WERI-Rb-1 (cell line): ENCODE results near the gene CASZ1.
A peak's percentile ranks its signal among the peaks of the same experiment; 100 is the strongest.

Source experiments
- DNase-seq: peaks from one replicate; pipeline ENCODE4 v3.0.0-alpha.2; 2020
- H3K27ac ChIP-seq: fragments of 250-450 bp; sonication (Bioruptor Pico); 2 replicates; pipeline ENCODE4 v1.5.1; 2020; ENCODE audit warnings: mild to moderate bottlenecking, moderate library complexity
- H3K27me3 ChIP-seq: fragments of 250-450 bp; sonication (Bioruptor Pico); 2 replicates; pipeline ENCODE4 v1.5.1; 2021; ENCODE audit warnings: mild to moderate bottlenecking, low read depth, moderate library complexity; ENCODE audit not compliant: insufficient read depth, severe bottlenecking
- H3K36me3 ChIP-seq: fragments of 250-450 bp; sonication (Bioruptor Pico); 2 replicates; pipeline ENCODE4 v1.5.1; 2020; ENCODE audit warnings: mild to moderate bottlenecking, moderate library complexity
- H3K4me3 ChIP-seq: 2 replicates; pipeline ENCODE4 v1.5.1; 2011; ENCODE audit warnings: low read depth, mild to moderate bottlenecking, control low read depth, low read length
- H3K9me3 ChIP-seq: fragments of 250-450 bp; sonication (Bioruptor Pico); 2 replicates; pipeline ENCODE4 v1.5.1; 2021; ENCODE audit warnings: mild to moderate bottlenecking, moderate library complexity; ENCODE audit not compliant: severe bottlenecking
- CTCF ChIP-seq: IDR thresholded peaks from 2 replicates; pipeline ENCODE4 v1.5.1; 2011; ENCODE audit warnings: low read depth, mild to moderate bottlenecking, control low read depth, inconsistent platforms, low read length

The CASZ1 gene

GRCh38 chr1:10777749-10778574, 18.5 kb downstream of the CASZ1 start:
- no peak for DNase-seq
- Histone ChIP-seq H3K4me3 (no peak overlapping the region), H3K9me3 (no peaks in the 10 kb centered on the region), H3K27ac (no peak overlapping the region), H3K36me3 (no peaks in the 10 kb centered on the region), H3K27me3 (no peaks in the 10 kb centered on the region)
- TF ChIP-seq CTCF: no peak

GRCh38 chr1:10776190-10776905, 20.1 kb downstream of the CASZ1 start:
- DNase-seq: no peak
- TF ChIP-seq CTCF: no peak
- H3K27me3 ChIP-seq: no peaks in the 10 kb centered on the region

GRCh38 chr1:10775763-10776162, 20.7 kb downstream of the CASZ1 start:
- DNase-seq: no peak
- H3K27ac ChIP-seq: no peak overlapping the region
- no peaks in the 10 kb centered on the region for H3K36me3 ChIP-seq
- no peak overlapping the region for H3K4me3 ChIP-seq
- no peaks in the 10 kb centered on the region for H3K9me3 ChIP-seq
- no peaks in the 10 kb centered on the region for H3K27me3 ChIP-seq
- no peak for TF ChIP-seq CTCF

More at GRCh38 chr1:10776190-10776905, 20.1 kb downstream of the CASZ1 start:
- Histone ChIP-seq H3K9me3 (no peaks in the 10 kb centered on the region), H3K27ac (no peak overlapping the region), H3K4me3 (no peak overlapping the region), H3K36me3 (no peaks in the 10 kb centered on the region)

- Histone ChIP-seq H3K4me3 (no peak overlapping the region), H3K27me3 (no peaks in the 10 kb centered on the region), H3K9me3 (no peaks in the 10 kb centered on the region), H3K27ac (peak overlapping the region; percentile 62), H3K36me3 (no peaks in the 10 kb centered on the region)
- no peak for DNase-seq
- TF ChIP-seq CTCF: no peak
Observed at GRCh38 chr1:10774615-10775310, 21.7 kb downstream of the CASZ1 start.

- H3K9me3 ChIP-seq: no peaks in the 10 kb centered on the region
- H3K27me3 ChIP-seq: no peaks in the 10 kb centered on the region
- no peak overlapping the region for H3K4me3 ChIP-seq
- peak; percentile 50 for DNase-seq
- no peak for TF ChIP-seq CTCF
- no peaks in the 10 kb centered on the region for H3K36me3 ChIP-seq
- peak overlapping the region; percentile 62 for H3K27ac ChIP-seq
Observed at GRCh38 chr1:10773851-10774614, 22.4 kb downstream of the CASZ1 start.
